Measurements from ENCODE around the gene GPR153. TPM values are rescaled to one million over a fixed set of nuclear protein-coding genes. Genes with fewer than 3 reads are reported as not detected.

GPR153 gene
- total RNA-seq, 1 experiment from 2014 or later = 98.7 TPM

- DNase-seq (no peak), ATAC-seq (no peak)
- TF ChIP-seq CTCF (conservative IDR thresholded peaks at IDR 0.05; ENCODE audit: low read depth, low read length) (no peak), EZH2 (IDR thresholded peaks at IDR 0.05; ENCODE audit: low read length, unreplicated experiment) (no peak), EZH2phosphoT487 (IDR thresholded peaks at IDR 0.05; ENCODE audit: borderline replicate concordance, low read length) (no peak)
- no TSS peak for BruUV-seq (replicated peaks)
- no peaks in the 10 kb centered on the region for H3K27me3 ChIP-seq (ENCODE audit: low read length)
- no peak overlapping the region for H3K4me3 ChIP-seq (ENCODE audit: low read length)
- H4K20me1 ChIP-seq (ENCODE audit: low read length) = no peaks in the 10 kb centered on the region
- H3K9ac ChIP-seq (ENCODE audit: low read length) = no peak overlapping the region
- ChIA-PET CTCF (no interaction called here), POLR2A (ENCODE audit: unreplicated experiment) (no interaction called here)
- no peak overlapping the region for H2AFZ ChIP-seq (ENCODE audit: low read length)
- H3K4me1 ChIP-seq (ENCODE audit: insufficient read depth, low read length) = peaks cover 44% of the 10 kb centered on the region
- H3K9me3 ChIP-seq (ENCODE audit: low read length) = no peaks in the 10 kb centered on the region
- H3F3A ChIP-seq (ENCODE audit: low read length, unreplicated experiment) = peaks cover 14% of the 10 kb centered on the region
- H3K36me3 ChIP-seq (ENCODE audit: low read depth, low read length) = peaks cover 44% of the 10 kb centered on the region
- no peak overlapping the region for H3K4me2 ChIP-seq (ENCODE audit: low read length)
- no peaks in the 10 kb centered on the region for H3K9me2 ChIP-seq (replicated peaks; ENCODE audit: low read length)
- H3K27ac ChIP-seq (ENCODE audit: low read length) = no peak overlapping the region
- H3K79me2 ChIP-seq (ENCODE audit: low read length) = 0 out of 2 replicates have a peak, but pooled peaks cover 4% of the 10 kb centered on the region
- intact Hi-C loops (cut with micrococcal nuclease) = no loop called here
Observed at GRCh38 chr1:6218375-6219164, 42.3 kb downstream of the GPR153 start.

GRCh38 chr1:6212193-6212959 is 48.5 kb downstream of the GPR153 start:
- Histone ChIP-seq H3K36me3 (ENCODE audit: low read depth, low read length) (peaks cover 54% of the 10 kb centered on the region), H4K20me1 (ENCODE audit: low read length) (no peaks in the 10 kb centered on the region), H3K9ac (ENCODE audit: low read length) (no peak overlapping the region), H3K4me3 (ENCODE audit: low read length) (no peak overlapping the region), H3K9me3 (ENCODE audit: low read length) (no peaks in the 10 kb centered on the region), H3K4me2 (ENCODE audit: low read length) (no peak overlapping the region), H3K9me2 (replicated peaks; ENCODE audit: low read length) (no peaks in the 10 kb centered on the region), H3F3A (ENCODE audit: low read length, unreplicated experiment) (no peaks in the 10 kb centered on the region), H3K27me3 (ENCODE audit: low read length) (no peaks in the 10 kb centered on the region), H3K27ac (ENCODE audit: low read length) (no peak overlapping the region), H3K4me1 (ENCODE audit: insufficient read depth, low read length) (peaks cover 3% of the 10 kb centered on the region; the same call in 1 of the 2 replicates), H2AFZ (ENCODE audit: low read length) (no peak overlapping the region), H3K79me2 (ENCODE audit: low read length) (peaks cover 14% of the 10 kb centered on the region)
- no peak for DNase-seq
- CTCF ChIA-PET = no interaction called here
- intact Hi-C loops (cut with micrococcal nuclease) = no loop called here
- POLR2A ChIA-PET (ENCODE audit: unreplicated experiment) = no interaction called here
- no peak for ATAC-seq
- TF ChIP-seq CTCF (conservative IDR thresholded peaks at IDR 0.05; ENCODE audit: low read depth, low read length) (no peak), EZH2phosphoT487 (IDR thresholded peaks at IDR 0.05; ENCODE audit: borderline replicate concordance, low read length) (no peak), EZH2 (IDR thresholded peaks at IDR 0.05; ENCODE audit: low read length, unreplicated experiment) (no peak)
- BruUV-seq (replicated peaks) = TSS peak; percentile 3
